Muscle layer of duodenum (tissue), 2 donors: ENCODE measurements around the gene VPS26B.

Experiments
- H3K27ac ChIP-seq: one replicate; pipeline ENCODE4 v1.7.0; 2013; ENCODE audit warnings: mild to moderate bottlenecking, low read length
- H3K27me3 ChIP-seq: one replicate; pipeline ENCODE4 v1.7.0; 2013; ENCODE audit warnings: low read depth, mild to moderate bottlenecking, control low read depth, low read length
- H3K36me3 ChIP-seq, 2 donors: one replicate each; pipeline ENCODE4 v1.7.0; 2013; ENCODE audit warnings: low read length in 2 of 2, control low read depth in 1 of 2, mild to moderate bottlenecking in 1 of 2; ENCODE audit not compliant: insufficient read depth in 2 of 2, control insufficient read depth in 1 of 2
- H3K4me1 ChIP-seq, 2 donors: one replicate each; pipeline ENCODE4 v1.7.0; 2013; ENCODE audit warnings: low read length in 2 of 2, mild to moderate bottlenecking in 2 of 2, control low read depth in 1 of 2, moderate library complexity in 1 of 2; ENCODE audit not compliant: insufficient read depth in 2 of 2, control insufficient read depth in 1 of 2
- H3K4me3 ChIP-seq, 2 donors: one replicate each; pipeline ENCODE4 v1.7.0; 2013; ENCODE audit warnings: low read length in 2 of 2, low read depth in 1 of 2, mild to moderate bottlenecking in 1 of 2
- H3K9me3 ChIP-seq, 2 donors: one replicate each; pipeline ENCODE4 v1.7.0; 2013; ENCODE audit warnings: low read length in 2 of 2, control low read depth in 1 of 2, mild to moderate bottlenecking in 1 of 2; ENCODE audit not compliant: control insufficient read depth in 1 of 2
- donor health status: healthy.

VPS26B gene

GRCh38 chr11:134233729-134234179 lies 9.3 kb downstream of the VPS26B start:
- Histone ChIP-seq H3K4me1 (peaks cover 0 to 4% of the 10 kb centered on the region in 2 donors), H3K4me3 (no peak overlapping the region), H3K27me3 (no peaks in the 10 kb centered on the region), H3K9me3 (no peaks in the 10 kb centered on the region), H3K27ac (no peak overlapping the region), H3K36me3 (peaks cover 7 to 13% of the 10 kb centered on the region in 2 donors)

DNA sequence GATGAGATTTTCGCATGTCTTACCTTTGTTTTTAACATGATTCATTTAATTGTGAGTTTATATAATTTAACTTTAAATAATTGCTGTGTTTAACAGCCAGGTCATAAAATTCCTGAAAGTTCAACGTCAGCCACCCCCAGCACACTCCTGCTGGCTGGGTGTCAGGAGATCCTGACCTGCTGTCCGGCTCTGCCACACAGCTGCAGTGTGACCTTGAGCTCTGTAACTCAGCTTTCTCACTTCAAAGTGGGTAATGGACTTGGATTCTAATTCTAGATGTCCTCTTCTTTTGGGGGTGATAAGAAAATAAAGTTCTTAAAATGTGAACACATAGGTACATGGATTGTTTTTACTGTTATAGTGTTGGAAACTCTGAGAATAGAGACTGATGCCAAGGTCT lies 10.9 kb downstream of the VPS26B start:
- H3K27ac ChIP-seq: no peak overlapping the region
- H3K36me3 ChIP-seq: peaks cover 21 to 29% of the 10 kb centered on the region in 2 donors
- H3K4me1 ChIP-seq: peaks cover 0 to 4% of the 10 kb centered on the region in 2 donors
- no peak overlapping the region for H3K4me3 ChIP-seq
- H3K9me3 ChIP-seq: no peaks in the 10 kb centered on the region
- H3K27me3 ChIP-seq: no peaks in the 10 kb centered on the region

GRCh38 chr11:134236834-134237556 lies 12.5 kb downstream of the VPS26B start:
- Histone ChIP-seq H3K9me3 (no peaks in the 10 kb centered on the region), H3K4me1 (peaks cover 0 to 4% of the 10 kb centered on the region in 2 donors), H3K36me3 (peaks cover 27 to 40% of the 10 kb centered on the region in 2 donors), H3K4me3 (no peak overlapping the region), H3K27ac (no peak overlapping the region), H3K27me3 (no peaks in the 10 kb centered on the region)

GRCh38 chr11:134237557-134237922 lies 13.1 kb downstream of the VPS26B start:
- no peak overlapping the region for H3K4me3 ChIP-seq
- H3K4me1 ChIP-seq: peaks cover 0 to under 1% of the 10 kb centered on the region in 2 donors
- peaks cover 31 to 45% of the 10 kb centered on the region in 2 donors for H3K36me3 ChIP-seq
- H3K27ac ChIP-seq: no peak overlapping the region
- H3K27me3 ChIP-seq: no peaks in the 10 kb centered on the region
- H3K9me3 ChIP-seq: no peaks in the 10 kb centered on the region

DNA sequence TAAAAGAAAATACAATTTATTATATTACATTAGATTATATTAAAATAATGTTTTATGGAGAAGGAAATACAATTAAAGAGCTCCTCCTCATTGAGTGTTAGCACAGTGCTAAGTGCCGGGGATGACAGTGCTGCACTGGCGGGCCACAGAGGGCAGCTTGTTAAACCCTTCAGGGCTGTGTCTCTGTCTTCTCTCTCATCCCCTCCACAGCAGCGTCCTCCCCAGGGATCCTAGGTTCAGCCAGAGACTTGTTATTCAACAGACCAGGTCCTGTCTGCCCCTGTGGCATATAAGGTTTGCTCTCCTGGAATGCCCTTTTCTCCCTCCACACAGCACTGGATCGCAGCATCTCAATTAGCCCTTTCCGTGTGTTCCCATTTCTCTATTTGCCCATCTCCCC lies 14.5 kb downstream of the VPS26B start:
- Histone ChIP-seq H3K9me3 (no peaks in the 10 kb centered on the region), H3K4me3 (no peak overlapping the region), H3K27me3 (no peaks in the 10 kb centered on the region), H3K4me1 (no peaks in the 10 kb centered on the region), H3K36me3 (peaks cover 45 to 58% of the 10 kb centered on the region in 2 donors), H3K27ac (no peak overlapping the region)

DNA sequence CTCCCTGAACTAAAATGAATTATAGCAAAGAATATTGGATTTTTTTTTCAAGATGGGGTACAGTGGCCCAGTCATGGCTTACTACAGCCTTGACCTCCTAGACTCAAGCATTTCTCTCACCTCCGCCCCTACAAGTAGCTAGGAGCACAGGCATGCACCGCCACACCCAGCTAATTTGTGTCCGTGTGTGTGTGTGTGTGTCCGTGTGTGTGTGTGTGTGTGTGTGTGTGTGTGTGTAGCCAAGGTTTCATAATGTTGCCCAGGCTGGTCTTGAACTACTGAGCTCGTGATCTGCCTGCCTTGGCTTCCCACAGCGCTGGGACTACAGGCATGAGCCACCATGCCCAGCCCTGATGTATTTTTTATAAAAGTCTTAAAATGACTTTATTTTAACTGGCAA lies 16.1 kb downstream of the VPS26B start:
- H3K36me3 ChIP-seq: peaks cover 59 to 66% of the 10 kb centered on the region in 2 donors
- H3K4me1 ChIP-seq: no peaks in the 10 kb centered on the region
- no peaks in the 10 kb centered on the region for H3K9me3 ChIP-seq
- no peak overlapping the region for H3K4me3 ChIP-seq
- H3K27me3 ChIP-seq: no peaks in the 10 kb centered on the region
- no peak overlapping the region for H3K27ac ChIP-seq

DNA sequence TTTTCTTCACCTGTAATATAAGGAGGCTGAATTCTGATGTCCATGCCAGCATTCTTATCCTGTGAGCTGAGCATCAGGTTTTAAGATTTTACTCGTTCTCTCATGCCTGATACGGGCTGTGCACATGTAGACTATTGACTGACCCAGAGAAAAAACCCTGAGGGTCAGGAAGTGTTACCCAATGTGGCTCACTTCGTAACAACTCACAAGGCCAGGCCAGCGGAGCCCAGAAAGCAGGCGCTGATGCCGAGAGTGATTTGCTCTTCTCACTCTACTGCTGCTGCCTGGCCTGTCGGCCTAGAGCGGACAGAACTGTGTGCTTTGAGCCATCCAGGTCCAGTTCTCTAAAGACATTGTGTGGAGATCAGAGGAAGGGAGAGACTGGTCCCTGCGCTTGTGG lies 17.9 kb downstream of the VPS26B start:
- Histone ChIP-seq H3K36me3 (peaks cover 61 to 80% of the 10 kb centered on the region in 2 donors), H3K4me3 (no peak overlapping the region), H3K9me3 (no peaks in the 10 kb centered on the region), H3K27me3 (no peaks in the 10 kb centered on the region), H3K4me1 (no peaks in the 10 kb centered on the region), H3K27ac (no peak overlapping the region)

DNA sequence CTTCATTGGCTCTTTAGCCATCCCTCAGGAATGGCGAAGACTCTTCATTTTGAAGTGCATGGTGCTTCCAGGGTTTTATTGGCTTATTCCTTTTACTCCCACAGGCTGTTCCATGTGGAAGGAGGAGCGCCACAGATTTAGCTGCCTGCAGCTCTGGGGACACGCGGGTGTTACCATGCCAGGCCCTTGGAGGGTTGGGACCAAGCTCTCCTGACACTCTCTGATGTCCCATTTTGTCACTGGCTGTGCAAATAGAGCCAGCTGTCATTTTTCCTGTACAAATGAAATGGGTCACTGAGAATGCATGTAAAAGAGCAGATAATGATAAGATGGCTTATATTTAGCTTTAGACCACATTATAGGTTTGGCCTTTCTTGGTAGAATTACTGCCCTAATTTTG lies 19.4 kb downstream of the VPS26B start:
- Histone ChIP-seq H3K27ac (no peak overlapping the region), H3K36me3 (peaks cover 66 to 93% of the 10 kb centered on the region in 2 donors), H3K4me1 (no peaks in the 10 kb centered on the region), H3K9me3 (no peaks in the 10 kb centered on the region), H3K4me3 (no peak overlapping the region), H3K27me3 (no peaks in the 10 kb centered on the region)

DNA sequence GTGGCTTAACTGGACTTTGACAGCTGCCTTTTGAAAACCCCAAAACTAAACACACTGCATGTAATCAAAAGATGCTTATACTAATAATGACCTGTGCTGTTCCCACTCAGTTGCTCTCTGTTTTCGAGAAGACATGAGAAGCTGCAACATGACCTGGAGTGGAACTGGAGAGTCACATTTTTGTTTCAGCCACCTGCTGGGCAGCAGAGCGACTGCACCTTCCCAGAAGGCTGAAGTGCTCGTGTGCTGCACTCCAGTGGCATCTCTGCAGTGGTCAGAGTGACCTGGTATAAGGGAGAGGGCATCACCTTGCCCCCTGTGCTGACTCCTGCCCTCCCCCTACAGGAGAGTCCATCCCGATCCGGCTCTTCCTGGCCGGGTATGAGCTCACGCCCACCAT lies 20.1 kb downstream of the VPS26B start:
- Histone ChIP-seq H3K27me3 (no peaks in the 10 kb centered on the region), H3K4me1 (no peaks in the 10 kb centered on the region), H3K4me3 (no peak overlapping the region), H3K36me3 (peaks cover 66 to 93% of the 10 kb centered on the region in 2 donors), H3K27ac (no peak overlapping the region), H3K9me3 (no peaks in the 10 kb centered on the region)

DNA sequence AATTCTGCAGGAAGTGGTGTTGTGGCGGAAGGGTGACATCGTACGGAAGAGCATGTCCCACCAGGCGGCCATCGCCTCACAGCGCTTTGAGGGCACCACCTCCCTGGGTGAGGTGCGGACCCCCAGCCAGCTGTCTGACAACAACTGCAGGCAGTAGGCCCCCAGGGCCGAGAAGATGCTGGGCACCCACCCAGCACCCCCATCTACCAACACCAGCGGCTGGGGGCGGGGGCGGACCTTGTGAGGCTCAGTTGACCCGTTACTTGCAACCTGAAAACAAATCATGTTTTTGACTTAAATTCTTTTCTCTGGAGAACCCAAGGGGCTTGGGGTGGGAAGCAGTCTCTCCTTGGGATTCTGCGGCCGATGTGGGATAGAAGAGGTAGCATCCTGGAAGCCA lies 21.0 kb downstream of the VPS26B start:
- Histone ChIP-seq H3K4me3 (no peak overlapping the region), H3K36me3 (peaks cover 67 to 93% of the 10 kb centered on the region in 2 donors), H3K4me1 (no peaks in the 10 kb centered on the region), H3K27me3 (no peaks in the 10 kb centered on the region), H3K9me3 (no peaks in the 10 kb centered on the region), H3K27ac (no peak overlapping the region)

DNA sequence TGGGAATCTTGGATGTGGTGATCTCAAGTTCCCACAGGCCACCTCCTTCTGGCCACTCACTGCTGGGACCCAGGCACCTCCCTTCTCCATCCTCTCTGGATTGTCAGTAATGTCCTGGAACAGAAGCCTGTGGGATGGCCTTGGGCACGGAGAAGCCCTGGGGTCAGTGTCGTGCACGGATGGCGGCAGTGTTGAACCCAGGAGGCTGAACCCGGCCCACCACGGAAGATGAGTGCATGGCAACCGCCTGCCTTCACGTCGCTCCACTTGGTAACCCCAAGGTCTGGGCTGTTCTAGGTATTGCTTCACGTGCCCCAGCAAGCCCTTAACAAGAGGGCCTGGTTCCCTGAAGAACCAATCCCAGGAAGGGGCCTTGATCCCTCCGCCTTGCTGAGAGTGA lies 21.6 kb downstream of the VPS26B start:
- Histone ChIP-seq H3K27ac (no peak overlapping the region), H3K36me3 (peaks cover 67 to 96% of the 10 kb centered on the region in 2 donors), H3K4me1 (peaks cover 0 to 1% of the 10 kb centered on the region in 2 donors), H3K9me3 (no peaks in the 10 kb centered on the region), H3K27me3 (no peaks in the 10 kb centered on the region), H3K4me3 (no peak overlapping the region)

- Histone ChIP-seq H3K27ac (no peak overlapping the region), H3K4me3 (no peak overlapping the region), H3K36me3 (peaks cover 63 to 92% of the 10 kb centered on the region in 2 donors), H3K4me1 (peaks cover 0 to 7% of the 10 kb centered on the region in 2 donors), H3K9me3 (no peaks in the 10 kb centered on the region), H3K27me3 (no peaks in the 10 kb centered on the region)
Measured at GRCh38 chr11:134246678-134247077, 22.2 kb downstream of the VPS26B start.
